Measurements from ENCODE around the gene CAMKMT.

- TF ChIP-seq CTCF (IDR thresholded peaks at IDR 0.05), result no peak
- no peak for TF ChIP-seq POLR2A (IDR thresholded peaks at IDR 0.05)
- no peak for TF ChIP-seq POLR2AphosphoS5 (IDR thresholded peaks at IDR 0.05)
- TF ChIP-seq EP300 (IDR thresholded peaks at IDR 0.05), result no peak
Observed at GRCh38 chr2:44723921-44724320, 362.2 kb downstream of the CAMKMT start.
